ENCODE data around the gene PLB1.

GRCh38 chr2:28644760-28645159 is 148.9 kb downstream of the PLB1 start:
- TF ChIP-seq, protein P1, sequence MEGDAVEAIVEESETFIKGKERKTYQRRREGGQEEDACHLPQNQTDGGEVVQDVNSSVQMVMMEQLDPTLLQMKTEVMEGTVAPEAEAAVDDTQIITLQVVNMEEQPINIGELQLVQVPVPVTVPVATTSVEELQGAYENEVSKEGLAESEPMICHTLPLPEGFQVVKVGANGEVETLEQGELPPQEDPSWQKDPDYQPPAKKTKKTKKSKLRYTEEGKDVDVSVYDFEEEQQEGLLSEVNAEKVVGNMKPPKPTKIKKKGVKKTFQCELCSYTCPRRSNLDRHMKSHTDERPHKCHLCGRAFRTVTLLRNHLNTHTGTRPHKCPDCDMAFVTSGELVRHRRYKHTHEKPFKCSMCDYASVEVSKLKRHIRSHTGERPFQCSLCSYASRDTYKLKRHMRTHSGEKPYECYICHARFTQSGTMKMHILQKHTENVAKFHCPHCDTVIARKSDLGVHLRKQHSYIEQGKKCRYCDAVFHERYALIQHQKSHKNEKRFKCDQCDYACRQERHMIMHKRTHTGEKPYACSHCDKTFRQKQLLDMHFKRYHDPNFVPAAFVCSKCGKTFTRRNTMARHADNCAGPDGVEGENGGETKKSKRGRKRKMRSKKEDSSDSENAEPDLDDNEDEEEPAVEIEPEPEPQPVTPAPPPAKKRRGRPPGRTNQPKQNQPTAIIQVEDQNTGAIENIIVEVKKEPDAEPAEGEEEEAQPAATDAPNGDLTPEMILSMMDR (conservative IDR thresholded peaks at IDR 0.05) = no peak
- no peak for TF ChIP-seq ZFX (IDR thresholded peaks at IDR 0.05)
